ENCODE data around the gene GRID2. TPM values are rescaled to one million over a fixed set of nuclear protein-coding genes. Genes with fewer than 3 reads are reported as not detected.

Gene GRID2
- total RNA-seq, 2 donors from 2014 or later: not detected

DNA sequence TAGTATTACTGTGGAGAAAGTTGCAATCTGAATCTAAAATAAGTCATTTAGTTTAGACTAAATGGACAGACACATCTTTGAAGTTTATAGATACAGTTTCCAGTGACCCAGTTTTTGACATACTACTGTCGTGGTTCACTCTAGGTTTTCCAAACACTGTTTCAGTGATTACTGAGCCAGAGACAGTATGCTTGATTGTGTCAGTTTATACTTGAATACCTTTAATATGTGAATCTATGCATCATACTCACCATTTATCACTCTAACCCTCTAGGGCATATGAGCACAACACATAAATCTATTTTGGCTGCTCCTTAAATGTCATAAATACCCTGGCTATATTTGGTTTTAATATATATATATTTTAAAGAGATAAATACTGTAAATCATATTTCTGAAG lies 173.5 kb downstream of the GRID2 start:
- Histone ChIP-seq H3K27ac (no peak overlapping the region), H3K4me3 (no peak overlapping the region), H3K9me3 (no peaks in the 10 kb centered on the region), H3K4me1 (no peaks in the 10 kb centered on the region), H3K9ac (ENCODE audit: low read depth in 2 of 2, low read length in 2 of 2) (no peak overlapping the region), H3K27me3 (no peaks in the 10 kb centered on the region), H3K36me3 (no peaks in the 10 kb centered on the region)
- no peak for TF ChIP-seq CTCF (IDR thresholded peaks at IDR 0.05)
- no peak for DNase-seq
- intact Hi-C loops (cut with DNase I): no loop called here

- no peaks in the 10 kb centered on the region for H3K9me3 ChIP-seq
- H3K36me3 ChIP-seq: no peaks in the 10 kb centered on the region
- no peaks in the 10 kb centered on the region for H3K27me3 ChIP-seq
- H3K4me1 ChIP-seq: no peaks in the 10 kb centered on the region
- no peak overlapping the region for H3K9ac ChIP-seq (ENCODE audit: low read depth in 2 of 2, low read length in 2 of 2)
- H3K27ac ChIP-seq: no peak overlapping the region
- no peak for TF ChIP-seq CTCF (IDR thresholded peaks at IDR 0.05)
- H3K4me3 ChIP-seq: no peak overlapping the region
- intact Hi-C loops (cut with DNase I): no loop called here
- no peak for DNase-seq
Observed at GRCh38 chr4:92483341-92483740, 179.6 kb downstream of the GRID2 start.

- Histone ChIP-seq H3K27me3 (no peaks in the 10 kb centered on the region), H3K4me3 (no peak overlapping the region), H3K4me1 (no peaks in the 10 kb centered on the region), H3K27ac (no peak overlapping the region), H3K9ac (ENCODE audit: low read depth in 2 of 2, low read length in 2 of 2) (no peak overlapping the region), H3K9me3 (no peaks in the 10 kb centered on the region), H3K36me3 (no peaks in the 10 kb centered on the region)
- DNase-seq: no peak
- no peak for TF ChIP-seq CTCF (IDR thresholded peaks at IDR 0.05)
- intact Hi-C loops (cut with DNase I): no loop called here
Observed at GRCh38 chr4:92488496-92488895, 184.7 kb downstream of the GRID2 start.

GRCh38 chr4:92497141-92497540 lies 193.4 kb downstream of the GRID2 start:
- no peaks in the 10 kb centered on the region for H3K27me3 ChIP-seq
- H3K4me1 ChIP-seq: no peaks in the 10 kb centered on the region
- H3K9me3 ChIP-seq: no peaks in the 10 kb centered on the region
- no peak overlapping the region for H3K9ac ChIP-seq (ENCODE audit: low read depth in 2 of 2, low read length in 2 of 2)
- DNase-seq: no peak
- intact Hi-C loops (cut with DNase I): no loop called here
- no peak for TF ChIP-seq CTCF (IDR thresholded peaks at IDR 0.05)
- H3K4me3 ChIP-seq: no peak overlapping the region
- no peaks in the 10 kb centered on the region for H3K36me3 ChIP-seq
- no peak overlapping the region for H3K27ac ChIP-seq

DNA sequence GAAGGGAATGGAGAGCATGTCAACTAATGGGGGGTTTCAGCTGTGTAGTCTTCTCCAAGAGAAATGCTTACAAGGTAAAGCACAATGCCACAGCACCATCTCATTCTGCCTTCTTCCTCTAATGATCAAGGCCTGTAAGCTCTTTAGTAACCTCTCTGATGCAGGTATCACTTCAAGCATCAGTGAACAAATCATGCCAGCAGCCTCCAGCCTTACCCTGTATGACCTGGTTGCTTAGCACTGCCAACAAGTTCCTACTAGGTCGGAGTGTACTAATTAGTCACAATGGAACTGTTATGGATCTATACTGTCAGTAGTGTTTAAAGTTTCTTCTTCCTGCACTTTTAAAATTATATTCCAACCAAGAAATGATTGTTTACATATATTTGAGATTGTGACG lies 197.7 kb downstream of the GRID2 start:
- no peak for DNase-seq

More for the DNA sequence above, 197.7 kb downstream of the GRID2 start:
- Histone ChIP-seq H3K4me3 (no peak overlapping the region), H3K9ac (ENCODE audit: low read depth in 2 of 2, low read length in 2 of 2) (no peak overlapping the region), H3K27me3 (no peaks in the 10 kb centered on the region), H3K27ac (no peak overlapping the region), H3K4me1 (no peaks in the 10 kb centered on the region), H3K9me3 (no peaks in the 10 kb centered on the region), H3K36me3 (no peaks in the 10 kb centered on the region)
- intact Hi-C loops (cut with DNase I): no loop called here
- TF ChIP-seq CTCF (IDR thresholded peaks at IDR 0.05): no peak
